Heart left ventricle (tissue), 13 donors: Measurements from ENCODE around the gene PIP5K1B.
A peak's percentile ranks its signal among the peaks of the same experiment; 100 is the strongest.

Experiments used
- POLR2A ChIP-seq, 2 donors: fragments of 450-650 bp; IDR thresholded peaks; one replicate each; pipeline ENCODE4 v1.6.1; 2017; ENCODE audit warnings: antibody characterized with exemption in 2 of 2, mild to moderate bottlenecking in 2 of 2, moderate library complexity in 2 of 2
- TF ChIP-seq, protein P1 (sequence below), 12 donors: fragments of 200-600 bp; sonication (generic) in 4 of 12; IDR thresholded peaks; one replicate each; pipeline versions ENCODE4 v1.5.0 to v1.8.0; 2018 to 2022; ENCODE audit warnings: antibody characterized with exemption in 12 of 12, mild to moderate bottlenecking in 5 of 12
- donor health status: ischemic (EF 13 %, LVEDD 7.1; RV severe dilation, severe dysfunction).
- donor health status: DM: no; HTN: yes; CAD: no.
- donor health status: DM: no; HTN: no; CAD: no.
- donor health status: ischemic (EF 25% LVEDD 6.9; RV normal size, moderate dysfunction).
- donor health status: ischemic (EF 25% LVEDD 5.7; RV mildly dilated, moderate dysfunction).
- donor health status: ischemic (EF 35%, LVEDD 5.7; RV mildly dilated, moderate dysfunction).
- donor health status: nonischemic (EF 11% LVEDD 7.7; RV severe dilation, severe dysfunction).
- donor health status: DM: yes; HTN: yes; CAD: no.
- donor health status: PGD.
- donor health status: ischemic (EF 29% LVEDD 5.4; RV normal size, mild dysfunction).
- donor health status: nonischemic (EF 23%, LVEDD 6.1; RV moderate dilation, normal function).

GRCh38 chr9:68844631-68845612 is 139.9 kb downstream of the PIP5K1B start:
- TF ChIP-seq, protein P1, sequence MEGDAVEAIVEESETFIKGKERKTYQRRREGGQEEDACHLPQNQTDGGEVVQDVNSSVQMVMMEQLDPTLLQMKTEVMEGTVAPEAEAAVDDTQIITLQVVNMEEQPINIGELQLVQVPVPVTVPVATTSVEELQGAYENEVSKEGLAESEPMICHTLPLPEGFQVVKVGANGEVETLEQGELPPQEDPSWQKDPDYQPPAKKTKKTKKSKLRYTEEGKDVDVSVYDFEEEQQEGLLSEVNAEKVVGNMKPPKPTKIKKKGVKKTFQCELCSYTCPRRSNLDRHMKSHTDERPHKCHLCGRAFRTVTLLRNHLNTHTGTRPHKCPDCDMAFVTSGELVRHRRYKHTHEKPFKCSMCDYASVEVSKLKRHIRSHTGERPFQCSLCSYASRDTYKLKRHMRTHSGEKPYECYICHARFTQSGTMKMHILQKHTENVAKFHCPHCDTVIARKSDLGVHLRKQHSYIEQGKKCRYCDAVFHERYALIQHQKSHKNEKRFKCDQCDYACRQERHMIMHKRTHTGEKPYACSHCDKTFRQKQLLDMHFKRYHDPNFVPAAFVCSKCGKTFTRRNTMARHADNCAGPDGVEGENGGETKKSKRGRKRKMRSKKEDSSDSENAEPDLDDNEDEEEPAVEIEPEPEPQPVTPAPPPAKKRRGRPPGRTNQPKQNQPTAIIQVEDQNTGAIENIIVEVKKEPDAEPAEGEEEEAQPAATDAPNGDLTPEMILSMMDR (IDR thresholded peaks at IDR 0.05), result peak; percentile 16 to 65 (median 48)
- no peak for TF ChIP-seq POLR2A (IDR thresholded peaks at IDR 0.05)
